GM12872 (cell line): ENCODE measurements around the gene TMUB1.
A peak's percentile ranks its signal among the peaks of the same experiment; 100 is the strongest.

Source experiments
- CTCF ChIP-seq: IDR thresholded peaks from 3 replicates; pipeline ENCODE4 v1.5.1; 2011; ENCODE audit warnings: low read depth, mild to moderate bottlenecking, low read length, moderate library complexity; ENCODE audit not compliant: insufficient read depth

The TMUB1 gene

GRCh38 chr7:151061213-151062110 is 21.8 kb downstream of the TMUB1 start:
- TF ChIP-seq CTCF, result no peak

- peak; percentile 25; the same call in 1 of the 3 replicates for TF ChIP-seq CTCF
These were observed 22.7 kb downstream of the TMUB1 start for GRCh38 chr7:151060416-151061212.

GRCh38 chr7:151060113-151060415 is 23.2 kb downstream of the TMUB1 start:
- no peak for TF ChIP-seq CTCF

GRCh38 chr7:151059367-151060112 is 23.8 kb downstream of the TMUB1 start, which contains the start of gene SLC4A2:
TSS of gene SLC4A2 (plus strand) at chr7:151059589. CDS start at chr7:151061988, 2,399 bp downstream.
- peak; percentile 65 for TF ChIP-seq CTCF

- TF ChIP-seq CTCF, result no peak
These were observed 24.4 kb downstream of the TMUB1 start for GRCh38 chr7:151058781-151059366.

GRCh38 chr7:151057989-151058780 is 25.1 kb downstream of the TMUB1 start:
- TF ChIP-seq CTCF, result no peak
